Glutamatergic neuron (in vitro differentiated cells): Measurements from ENCODE around the gene PSAPL1. TPM values are rescaled to one million over a fixed set of nuclear protein-coding genes. Genes with fewer than 3 reads are reported as not detected.

Experiments
- DNase-seq: peaks from one replicate; pipeline ENCODE4 v3.0.0; 2022
- H3K27ac Mint-ChIP-seq: one replicate; pipeline ENCODE4 v1.8.0; 2020; ENCODE audit warnings: mild to moderate bottlenecking, mixed read lengths, inconsistent platforms; ENCODE audit not compliant: unreplicated experiment
- H3K27me3 Mint-ChIP-seq: one replicate; pipeline ENCODE4 v1.8.0; 2020; ENCODE audit warnings: mild to moderate bottlenecking, moderate library complexity, mixed read lengths, inconsistent platforms; ENCODE audit not compliant: unreplicated experiment
- H3K36me3 Mint-ChIP-seq: one replicate; pipeline ENCODE4 v1.8.0; 2020; ENCODE audit warnings: mild to moderate bottlenecking, mixed read lengths, inconsistent platforms; ENCODE audit not compliant: unreplicated experiment
- H3K4me1 Mint-ChIP-seq: one replicate; pipeline ENCODE4 v1.8.0; 2020; ENCODE audit warnings: mild to moderate bottlenecking, low read depth, mixed read lengths, inconsistent platforms; ENCODE audit not compliant: unreplicated experiment
- H3K4me3 Mint-ChIP-seq: one replicate; pipeline ENCODE4 v1.8.0; 2020; ENCODE audit warnings: mild to moderate bottlenecking, mixed read lengths, inconsistent platforms; ENCODE audit not compliant: unreplicated experiment
- H3K9me3 Mint-ChIP-seq: one replicate; pipeline ENCODE4 v1.8.0; 2020; ENCODE audit warnings: mild to moderate bottlenecking, moderate library complexity, mixed read lengths, inconsistent platforms; ENCODE audit not compliant: unreplicated experiment
- total RNA-seq: library from RNA; stranded (reverse); fragmentation: NEBNext Ultra II Directional; extraction: Animal tissue kit (Norgen Biotek cat#: 25700); gene quantifications from one replicate; pipeline ENCODE4 v1.2.1, GENCODE V29; 2021; ENCODE audit not compliant: unreplicated experiment
- TF ChIP-seq, protein P1 (sequence below): fragments of 200-600 bp; sonication (generic); IDR thresholded peaks from one replicate; pipeline ENCODE4 v1.5.0; 2021; ENCODE audit not compliant: partially characterized antibody, unreplicated experiment

The PSAPL1 gene
- total RNA-seq, 1 donor from 2014 or later = not detected

DNA sequence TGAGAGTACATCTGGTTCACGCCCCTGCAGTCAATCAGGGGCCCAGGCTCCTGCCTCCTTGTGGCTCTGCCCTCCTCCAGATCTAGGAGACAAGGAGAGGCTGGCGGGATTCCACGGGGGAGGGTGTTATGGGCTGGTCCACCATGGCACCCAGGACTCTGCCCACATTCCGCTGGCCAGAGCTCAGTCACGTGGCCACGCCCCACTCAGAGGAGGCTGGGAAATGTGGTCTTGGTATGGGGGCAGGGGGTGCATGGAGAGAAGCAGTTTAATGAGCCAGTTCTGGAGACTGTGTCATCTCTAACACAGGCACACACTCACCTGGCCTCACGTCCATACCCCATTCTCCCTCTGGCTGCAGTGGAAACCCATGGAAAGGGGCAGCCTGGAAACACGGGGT lies 31.5 kb upstream of the PSAPL1 start:
- H3K9me3 Mint-ChIP-seq = peaks cover 5% of the 10 kb centered on the region
- H3K4me3 Mint-ChIP-seq = no peak overlapping the region
- peaks cover 8% of the 10 kb centered on the region for H3K27me3 Mint-ChIP-seq
- DNase-seq = no peak
- no peaks in the 10 kb centered on the region for H3K36me3 Mint-ChIP-seq
- peaks cover 5% of the 10 kb centered on the region for H3K4me1 Mint-ChIP-seq
- TF ChIP-seq, protein P1, sequence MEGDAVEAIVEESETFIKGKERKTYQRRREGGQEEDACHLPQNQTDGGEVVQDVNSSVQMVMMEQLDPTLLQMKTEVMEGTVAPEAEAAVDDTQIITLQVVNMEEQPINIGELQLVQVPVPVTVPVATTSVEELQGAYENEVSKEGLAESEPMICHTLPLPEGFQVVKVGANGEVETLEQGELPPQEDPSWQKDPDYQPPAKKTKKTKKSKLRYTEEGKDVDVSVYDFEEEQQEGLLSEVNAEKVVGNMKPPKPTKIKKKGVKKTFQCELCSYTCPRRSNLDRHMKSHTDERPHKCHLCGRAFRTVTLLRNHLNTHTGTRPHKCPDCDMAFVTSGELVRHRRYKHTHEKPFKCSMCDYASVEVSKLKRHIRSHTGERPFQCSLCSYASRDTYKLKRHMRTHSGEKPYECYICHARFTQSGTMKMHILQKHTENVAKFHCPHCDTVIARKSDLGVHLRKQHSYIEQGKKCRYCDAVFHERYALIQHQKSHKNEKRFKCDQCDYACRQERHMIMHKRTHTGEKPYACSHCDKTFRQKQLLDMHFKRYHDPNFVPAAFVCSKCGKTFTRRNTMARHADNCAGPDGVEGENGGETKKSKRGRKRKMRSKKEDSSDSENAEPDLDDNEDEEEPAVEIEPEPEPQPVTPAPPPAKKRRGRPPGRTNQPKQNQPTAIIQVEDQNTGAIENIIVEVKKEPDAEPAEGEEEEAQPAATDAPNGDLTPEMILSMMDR = no peak
- H3K27ac Mint-ChIP-seq = no peak overlapping the region

DNA sequence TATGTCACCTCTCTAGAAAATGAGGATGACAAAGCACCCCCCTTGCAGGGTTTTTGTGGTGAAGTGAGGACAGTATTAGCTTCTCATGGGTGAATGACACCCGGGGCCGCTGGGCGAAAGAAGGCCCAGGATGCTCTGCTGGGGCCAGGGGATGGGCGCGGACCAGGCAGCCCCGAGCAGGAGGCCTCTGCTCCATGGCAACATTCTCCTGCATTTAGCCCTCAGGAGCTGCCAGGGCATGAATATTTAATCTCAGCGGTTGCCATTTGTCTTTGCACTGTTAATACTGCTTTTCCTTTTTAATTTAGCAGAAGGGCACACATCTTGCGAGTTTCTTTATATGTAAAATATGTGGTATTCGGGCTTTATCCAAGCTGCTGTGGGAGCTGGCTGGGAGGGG lies 30.3 kb upstream of the PSAPL1 start:
- Mint-ChIP-seq H3K4me1 (peaks cover 10% of the 10 kb centered on the region), H3K27me3 (peaks cover 3% of the 10 kb centered on the region), H3K4me3 (no peak overlapping the region), H3K36me3 (no peaks in the 10 kb centered on the region), H3K27ac (no peak overlapping the region), H3K9me3 (peaks cover 5% of the 10 kb centered on the region)
- peak; percentile 5 for DNase-seq
- TF ChIP-seq, protein P1 = no peak

DNA sequence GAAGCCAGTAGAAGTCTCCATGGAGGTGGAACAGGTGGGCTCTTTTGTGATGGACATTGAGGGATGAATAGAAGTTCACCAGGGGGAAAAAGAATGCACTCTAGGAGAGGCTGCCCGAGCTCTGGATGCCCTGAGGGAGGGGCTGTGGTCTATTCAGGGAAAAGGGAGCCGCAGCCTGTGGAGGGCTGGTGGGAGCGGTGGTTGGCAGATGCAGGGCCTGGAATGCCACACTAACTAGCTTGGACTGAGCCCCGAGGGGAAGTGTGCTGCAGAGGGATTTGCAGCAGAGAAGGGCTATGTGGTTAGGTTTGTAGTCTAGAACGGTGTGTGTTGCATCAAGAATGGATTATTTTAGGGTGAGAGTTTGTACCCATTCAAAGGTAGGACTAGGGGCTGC lies 29.5 kb upstream of the PSAPL1 start:
- H3K27ac Mint-ChIP-seq = no peak overlapping the region
- H3K9me3 Mint-ChIP-seq = peaks cover 5% of the 10 kb centered on the region
- peaks cover 3% of the 10 kb centered on the region for H3K27me3 Mint-ChIP-seq
- peak; percentile 8 for DNase-seq
- H3K36me3 Mint-ChIP-seq = no peaks in the 10 kb centered on the region
- H3K4me3 Mint-ChIP-seq = no peak overlapping the region
- peaks cover 10% of the 10 kb centered on the region for H3K4me1 Mint-ChIP-seq
- TF ChIP-seq, protein P1 = no peak

DNA sequence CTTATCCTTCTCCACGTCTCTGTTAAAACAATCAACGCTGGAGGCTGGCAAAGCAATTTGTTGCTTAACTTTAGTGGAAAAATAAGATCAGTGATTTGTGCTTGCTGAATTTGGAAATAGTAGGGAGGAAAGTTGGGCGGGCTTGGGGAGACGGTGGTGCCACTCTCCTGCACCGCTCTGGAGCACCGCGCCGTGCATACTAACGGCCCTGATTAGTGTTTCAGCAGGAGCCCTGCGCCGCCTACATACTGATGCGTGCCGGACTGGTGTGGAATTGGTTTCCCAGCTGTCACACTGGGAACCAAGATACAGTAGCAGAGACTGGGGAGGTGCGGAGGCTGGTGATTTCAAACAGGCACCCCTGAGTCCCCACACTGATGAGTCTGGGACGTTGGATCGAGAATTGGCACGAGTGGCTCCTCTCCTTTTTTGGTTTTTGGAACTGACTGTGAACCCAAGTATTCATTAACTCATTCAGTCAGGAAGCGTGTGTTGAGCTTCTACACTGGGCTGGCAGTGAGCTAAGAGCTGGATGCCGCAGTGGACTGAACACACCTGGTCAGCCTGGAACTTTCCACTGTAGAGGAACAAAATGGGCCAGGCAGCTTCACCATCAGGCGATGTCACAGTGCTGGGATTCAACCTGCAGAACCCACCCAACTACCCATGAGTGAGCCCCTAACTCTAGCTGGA lies 29.0 kb upstream of the PSAPL1 start:
- no peak overlapping the region for H3K4me3 Mint-ChIP-seq
- H3K27me3 Mint-ChIP-seq = peaks cover 3% of the 10 kb centered on the region
- TF ChIP-seq, protein P1 = no peak
- no peaks in the 10 kb centered on the region for H3K36me3 Mint-ChIP-seq
- H3K27ac Mint-ChIP-seq = no peak overlapping the region
- peaks cover 5% of the 10 kb centered on the region for H3K9me3 Mint-ChIP-seq
- DNase-seq = peak; percentile 9
- H3K4me1 Mint-ChIP-seq = peaks cover 10% of the 10 kb centered on the region

DNA sequence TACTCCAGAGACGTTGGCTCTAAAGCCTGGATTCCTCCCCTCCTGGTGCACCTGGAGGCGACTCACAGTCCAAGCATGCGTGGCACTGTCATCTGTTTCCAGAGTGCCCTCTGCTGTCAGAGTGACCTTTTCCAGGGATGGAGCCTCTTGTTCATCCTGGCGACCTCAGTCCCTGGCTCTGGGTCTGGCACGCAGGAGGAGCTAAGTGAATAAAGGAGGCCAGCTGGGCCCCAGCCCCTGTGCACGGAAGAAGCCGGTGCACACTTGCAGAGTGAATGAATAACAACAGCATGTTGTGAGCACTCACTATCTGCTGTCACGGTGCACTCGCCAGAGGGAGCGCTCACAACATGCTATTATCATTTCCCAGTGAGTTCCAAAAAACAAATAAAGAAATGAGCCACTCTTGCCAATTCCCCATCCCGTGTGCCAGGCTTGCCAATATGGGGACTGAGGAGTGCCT lies 27.8 kb upstream of the PSAPL1 start:
- H3K27ac Mint-ChIP-seq = no peak overlapping the region
- DNase-seq = peak; percentile 25
- H3K36me3 Mint-ChIP-seq = no peaks in the 10 kb centered on the region
- peaks cover 10% of the 10 kb centered on the region for H3K4me1 Mint-ChIP-seq
- peaks cover 5% of the 10 kb centered on the region for H3K9me3 Mint-ChIP-seq
- H3K27me3 Mint-ChIP-seq = peaks cover 6% of the 10 kb centered on the region
- H3K4me3 Mint-ChIP-seq = no peak overlapping the region
- TF ChIP-seq, protein P1 = no peak
